Right cardiac atrium (tissue), 5 donors: ENCODE results near the gene AAGAB. TPM values are rescaled to one million over a fixed set of nuclear protein-coding genes. Genes with fewer than 3 reads are reported as not detected.
"Not testable (repeated sequence)": the region's sequence is repeated elsewhere in the genome, so short reads cannot be mapped to it uniquely, and the experiment has no call there.

Source experiments
- ATAC-seq, 2 donors: fragments of 200-7000 bp; cut with Tn5 transposase; one replicate each; pipeline versions ENCODE4 v1.8.0 to v1.9.1; 2020; ENCODE audit warnings: moderate library complexity in 2 of 2, mild to moderate bottlenecking in 1 of 2
- DNase-seq, 3 donors: peaks; one replicate each; pipeline ENCODE4 v3.0.0-alpha.2; 2020
- H3K27ac ChIP-seq: one replicate; pipeline ENCODE4 v1.5.1; 2013; ENCODE audit warnings: mild to moderate bottlenecking, low read length, control low read depth, moderate library complexity
- H3K27me3 ChIP-seq: one replicate; pipeline ENCODE4 v1.6.1; 2013; ENCODE audit not compliant: control insufficient read depth, insufficient read depth
- H3K4me1 ChIP-seq: one replicate; pipeline ENCODE4 v1.6.1; 2013; ENCODE audit warnings: low read length; ENCODE audit not compliant: control insufficient read depth, insufficient read depth
- H3K4me3 ChIP-seq: one replicate; pipeline ENCODE4 v1.5.1; 2013; ENCODE audit warnings: low read length, control low read depth
- H3K9me3 ChIP-seq: one replicate; pipeline ENCODE4 v1.6.1; 2013; ENCODE audit warnings: low read length; ENCODE audit not compliant: control insufficient read depth
- WGBS: extraction: QIAGEN DNeasy Blood & Tissue Kit; methylation state at CpG from one replicate; pipeline ENCODE4 v1.1.7; 2013; 5-methylcytosine and 5-hydroxymethylcytosine counted together
- intact Hi-C, 4 donors: fragments of 100-400 bp; cut with DNase I; formaldehyde crosslinking; loops; one replicate each; pipeline versions ENCODE4 v1.11.0 to v1.14.0; 2022 to 2023
- long read RNA-seq, 4 donors: library from polyadenylated mRNA; unstranded; transcript quantifications; one replicate each; pipeline ENCODE4 v2.0.0, GENCODE V29; 2020 to 2021
- polyA plus RNA-seq: library from polyadenylated mRNA; stranded (reverse); fragments of 200-250 nt; gene quantifications from one replicate; pipeline ENCODE4 v1.2.3, GENCODE V29; 2013
- total RNA-seq, 4 donors: library from RNA; stranded (reverse); fragmentation: NEBNext Ultra II Directional; extraction: Animal tissue kit (Norgen Biotek cat#: 25700); gene quantifications; one replicate each; pipeline ENCODE4 v1.2.1, GENCODE V29; 2021
- donor health status: healthy with polysubstance abuse.
- donor health status: DM: no; HTN: yes; CAD: no.
- donor health status: DM: no; HTN: no; CAD: no.
- donor health status: DM: no; HTN: yes; CAD: no; lungs with severe emphysema.
- donor health status: DM: yes; HTN: yes; CAD: no.

The AAGAB gene
- total RNA-seq (10 to 100 TPM; 20.7 to 34.1 (median 21.3) TPM), polyA plus RNA-seq (9.3 TPM)
- long read RNA-seq, donor 1, transcript AAGAB-201 (10 exons, 2,841 nt), result major isoform, 45 of 49 reads
- long read RNA-seq, donor 1, partial matches to known transcripts, result 0 of 49 reads
- long read RNA-seq, donor 1, other reads (novel, unspliced or antisense), result 0 of 49 reads
- long read RNA-seq, donor 2, transcript AAGAB-201 (10 exons, 2,841 nt), result major isoform, 17 of 20 reads
- long read RNA-seq, donor 2, partial matches to known transcripts, result 1 of 20 reads
- long read RNA-seq, donor 2, other reads (novel, unspliced or antisense), result 1 of 20 reads
- long read RNA-seq, donor 3, transcript AAGAB-207 (10 exons, 2,251 nt), result minor isoform, 10 of 256 reads
- long read RNA-seq, donor 3, transcript AAGAB-201 (10 exons, 2,841 nt), result major isoform, 224 of 256 reads
- long read RNA-seq, donor 3, partial matches to known transcripts, result 6 of 256 reads
- long read RNA-seq, donor 3, other reads (novel, unspliced or antisense), result 16 of 256 reads
- long read RNA-seq, donor 4, transcript AAGAB-201 (10 exons, 2,841 nt), result major isoform, 11 of 15 reads
- long read RNA-seq, donor 4, partial matches to known transcripts, result 0 of 15 reads
- long read RNA-seq, donor 4, other reads (novel, unspliced or antisense), result 4 of 15 reads

GRCh38 chr15:67254238-67255175 is at the start of gene AAGAB, which contains the start of gene IQCH:
Gene AAGAB, minus strand, starts transcription at chr15:67254661. Its CDS starts 30 bp downstream, at chr15:67254631.
Gene IQCH, plus strand, starts transcription at chr15:67254786. Its CDS starts 111 bp downstream, at chr15:67254897.
- WGBS, result under 1% methylated on average over 76 of the region's 76 CpGs
- DNase-seq (peak; percentile 98 to 99 (median 99)), ATAC-seq (peak; percentile 100)
- Histone ChIP-seq H3K9me3 (no peaks in the 10 kb centered on the region), H3K4me1 (no peaks in the 10 kb centered on the region), H3K27me3 (no peaks in the 10 kb centered on the region), H3K27ac (peak within 1 kb of the TSS; percentile 10), H3K4me3 (peak within 1 kb of the TSS; percentile 57)
- intact Hi-C loops, result loop anchor here in 2 of 4 donors (5.0 kb wide), 1 partner anchor 187 kb away; the partner anchor contains the start of gene SMAD3 (in 2 of the 2)

GRCh38 chr15:67303490-67304363 is 49.3 kb upstream of the AAGAB start:
- Histone ChIP-seq H3K4me3 (no peak overlapping the region), H3K9me3 (no peaks in the 10 kb centered on the region), H3K27me3 (no peaks in the 10 kb centered on the region), H3K27ac (no peak overlapping the region), H3K4me1 (peaks cover 2% of the 10 kb centered on the region)
- ATAC-seq, result peak in 1 of 2 donors; percentile 44
- intact Hi-C loops, result loop anchor here in 3 of 4 donors (2.0 kb wide), 1 partner anchor 357 kb away; no protein-coding TSS in a partner anchor
- DNase-seq, result no peak
- 69% methylated on average over 4 of the region's 4 CpGs for WGBS

- WGBS, result 71% methylated on average over 2 of the region's 2 CpGs
- no peaks in the 10 kb centered on the region for H3K9me3 ChIP-seq
- intact Hi-C loops, result no loop called here
- DNase-seq (no peak), ATAC-seq (no peak)
- no peak overlapping the region for H3K4me3 ChIP-seq
- no peaks in the 10 kb centered on the region for H3K27me3 ChIP-seq
- H3K27ac ChIP-seq, result no peak overlapping the region
- H3K4me1 ChIP-seq, result no peaks in the 10 kb centered on the region
Observed at GRCh38 chr15:67300266-67301025, 46.0 kb upstream of the AAGAB start.

- DNase-seq, result no peak
- Histone ChIP-seq H3K4me1 (no peaks in the 10 kb centered on the region), H3K27ac (no peak overlapping the region), H3K27me3 (no peaks in the 10 kb centered on the region), H3K9me3 (no peaks in the 10 kb centered on the region), H3K4me3 (no peak overlapping the region)
- intact Hi-C loops, result no loop called here
- no peak for ATAC-seq
- WGBS, result 91% methylated on average over 1 of the region's 1 CpG
Observed at GRCh38 chr15:67296684-67297083, 42.2 kb upstream of the AAGAB start.

- DNase-seq (no peak), ATAC-seq (no peak)
- Histone ChIP-seq H3K4me3 (no peak overlapping the region), H3K27ac (no peak overlapping the region), H3K27me3 (no peaks in the 10 kb centered on the region), H3K4me1 (no peaks in the 10 kb centered on the region), H3K9me3 (no peaks in the 10 kb centered on the region)
- WGBS, result 89% methylated on average over 5 of the region's 5 CpGs
- intact Hi-C loops, result no loop called here
Observed at GRCh38 chr15:67296188-67296587, 41.7 kb upstream of the AAGAB start.

GRCh38 chr15:67290319-67290718 is 35.9 kb upstream of the AAGAB start:
- H3K9me3 ChIP-seq, result no peaks in the 10 kb centered on the region
- H3K4me3 ChIP-seq, result no peak overlapping the region
- no peaks in the 10 kb centered on the region for H3K4me1 ChIP-seq
- intact Hi-C loops, result no loop called here
- H3K27ac ChIP-seq, result no peak overlapping the region
- WGBS, result 100% methylated on average over 1 of the region's 1 CpG
- no peak for ATAC-seq
- DNase-seq, result no peak
- no peaks in the 10 kb centered on the region for H3K27me3 ChIP-seq

- H3K27ac ChIP-seq, H3K4me1 ChIP-seq, DNase-seq, H3K4me3 ChIP-seq, H3K27me3 ChIP-seq, intact Hi-C loops, ATAC-seq, H3K9me3 ChIP-seq: not testable (repeated sequence)
- 80% methylated on average over 6 of the region's 6 CpGs for WGBS
Observed at GRCh38 chr15:67286400-67286799, 31.9 kb upstream of the AAGAB start.

- H3K4me3 ChIP-seq, H3K27me3 ChIP-seq, intact Hi-C loops, H3K4me1 ChIP-seq, H3K9me3 ChIP-seq, DNase-seq, H3K27ac ChIP-seq, ATAC-seq: not testable (repeated sequence)
Observed at GRCh38 chr15:67285625-67286024, 31.2 kb upstream of the AAGAB start.

GRCh38 chr15:67281714-67282113 is 27.3 kb upstream of the AAGAB start:
- 75% methylated on average over 1 of the region's 1 CpG for WGBS

More at GRCh38 chr15:67281714-67282113, 27.3 kb upstream of the AAGAB start:
- Histone ChIP-seq H3K4me1 (no peaks in the 10 kb centered on the region), H3K9me3 (no peaks in the 10 kb centered on the region), H3K4me3 (no peak overlapping the region), H3K27ac (no peak overlapping the region), H3K27me3 (no peaks in the 10 kb centered on the region)
- ATAC-seq, result no peak
- DNase-seq, result no peak
- intact Hi-C loops, result no loop called here
